ENCODE data around the gene PHKB. TPM values are rescaled to one million over a fixed set of nuclear protein-coding genes. Genes with fewer than 3 reads are reported as not detected.
A peak's percentile ranks its signal among the peaks of the same experiment; 100 is the strongest.
"Not testable (repeated sequence)": the region's sequence is repeated elsewhere in the genome, so short reads cannot be mapped to it uniquely, and the experiment has no call there.

PHKB gene
- total RNA-seq, 2 experiments from 2014 or later: 37.5 to 39.3 TPM

GRCh38 chr16:47539707-47540670 is 78.9 kb downstream of the PHKB start:
- Mint-ChIP-seq H3K9me3 (peaks cover 23% of the 10 kb centered on the region), H3K36me3 (peaks cover 40% of the 10 kb centered on the region)
- not testable (repeated sequence) for H3K27ac Mint-ChIP-seq

DNA sequence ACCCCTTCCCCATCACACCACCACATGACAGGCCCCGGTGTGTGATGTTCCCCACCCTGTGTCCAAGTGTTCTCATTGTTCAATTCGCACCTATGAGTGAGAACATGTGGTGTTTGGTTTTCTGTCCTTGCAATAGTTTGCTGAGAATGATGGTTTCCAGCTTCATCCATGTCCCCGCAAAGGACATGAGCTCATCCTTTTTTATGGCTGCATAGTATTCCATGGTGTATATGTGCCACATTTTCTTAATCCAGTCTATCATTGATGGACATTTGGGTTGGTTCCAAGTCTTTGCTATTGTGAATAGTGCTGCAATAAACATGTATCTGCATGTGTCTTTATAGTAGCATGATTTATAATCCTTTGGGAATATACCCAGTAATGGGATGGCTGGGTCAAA is 80.0 kb downstream of the PHKB start:
- H3K4me1 Mint-ChIP-seq; H3K27ac Mint-ChIP-seq; POLR2A ChIA-PET; H3K27me3 Mint-ChIP-seq; H3K4me3 Mint-ChIP-seq; ATAC-seq (ENCODE audit: low read depth); DNase-seq: not testable (repeated sequence)
- Mint-ChIP-seq H3K36me3 (peaks cover 42% of the 10 kb centered on the region), H3K9me3 (peaks cover 30% of the 10 kb centered on the region)

More at GRCh38 chr16:47539707-47540670, 78.9 kb downstream of the PHKB start:
- DNase-seq; ATAC-seq (ENCODE audit: low read depth); H3K27me3 Mint-ChIP-seq; H3K4me3 Mint-ChIP-seq; POLR2A ChIA-PET; H3K4me1 Mint-ChIP-seq: not testable (repeated sequence)

- ATAC-seq (ENCODE audit: low read depth); DNase-seq; H3K27ac Mint-ChIP-seq; H3K4me1 Mint-ChIP-seq; H3K27me3 Mint-ChIP-seq; H3K4me3 Mint-ChIP-seq; POLR2A ChIA-PET: not testable (repeated sequence)
- Mint-ChIP-seq H3K36me3 (peaks cover 47% of the 10 kb centered on the region), H3K9me3 (peaks cover 37% of the 10 kb centered on the region)
Observed at GRCh38 chr16:47544255-47544654, 83.1 kb downstream of the PHKB start.

GRCh38 chr16:47551185-47551584 is 90.1 kb downstream of the PHKB start:
- H3K4me1 Mint-ChIP-seq; ATAC-seq (ENCODE audit: low read depth); DNase-seq; H3K4me3 Mint-ChIP-seq; H3K27ac Mint-ChIP-seq; H3K27me3 Mint-ChIP-seq; POLR2A ChIA-PET: not testable (repeated sequence)
- Mint-ChIP-seq H3K36me3 (peaks cover 71% of the 10 kb centered on the region), H3K9me3 (peaks cover 35% of the 10 kb centered on the region)

- DNase-seq; H3K4me1 Mint-ChIP-seq; H3K4me3 Mint-ChIP-seq; ATAC-seq (ENCODE audit: low read depth); H3K27ac Mint-ChIP-seq; H3K27me3 Mint-ChIP-seq; POLR2A ChIA-PET: not testable (repeated sequence)
- Mint-ChIP-seq H3K9me3 (peaks cover 35% of the 10 kb centered on the region), H3K36me3 (peaks cover 74% of the 10 kb centered on the region)
Observed at GRCh38 chr16:47551767-47552166, 90.6 kb downstream of the PHKB start.

- H3K36me3 Mint-ChIP-seq: peaks cover 64% of the 10 kb centered on the region
- peaks cover 27% of the 10 kb centered on the region for H3K9me3 Mint-ChIP-seq
- H3K27me3 Mint-ChIP-seq: no peaks in the 10 kb centered on the region
- no peak for DNase-seq
- ATAC-seq (ENCODE audit: low read depth): no peak
- H3K4me3 Mint-ChIP-seq: no peak overlapping the region
- no peaks in the 10 kb centered on the region for H3K4me1 Mint-ChIP-seq
- POLR2A ChIA-PET: no interaction called here
- no peak overlapping the region for H3K27ac Mint-ChIP-seq
Observed at GRCh38 chr16:47553853-47554564, 92.9 kb downstream of the PHKB start.

DNA sequence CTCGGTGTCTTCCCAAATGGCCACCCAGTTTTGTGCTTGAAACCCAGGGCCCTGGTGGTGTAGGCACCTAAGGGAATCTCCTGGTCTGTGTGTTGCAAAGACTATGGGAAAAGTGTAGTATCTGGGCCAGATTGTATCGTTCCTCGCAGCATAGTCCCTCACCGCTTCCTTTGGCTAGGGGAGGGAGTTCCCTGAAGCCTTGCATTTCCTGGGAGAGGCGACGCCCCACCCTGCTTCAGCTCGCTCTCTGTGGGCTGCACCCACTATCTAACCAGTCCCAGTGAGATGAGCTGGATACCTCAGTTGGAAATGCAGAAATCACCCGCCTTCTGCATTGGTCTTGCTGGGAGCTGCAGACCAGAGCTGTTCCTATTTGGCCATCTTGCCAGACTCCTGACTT is 93.5 kb downstream of the PHKB start:
- DNase-seq; H3K27ac Mint-ChIP-seq; H3K4me1 Mint-ChIP-seq; POLR2A ChIA-PET; H3K27me3 Mint-ChIP-seq; ATAC-seq (ENCODE audit: low read depth); H3K4me3 Mint-ChIP-seq: not testable (repeated sequence)
- peaks cover 59% of the 10 kb centered on the region for H3K36me3 Mint-ChIP-seq
- peaks cover 27% of the 10 kb centered on the region for H3K9me3 Mint-ChIP-seq

DNA sequence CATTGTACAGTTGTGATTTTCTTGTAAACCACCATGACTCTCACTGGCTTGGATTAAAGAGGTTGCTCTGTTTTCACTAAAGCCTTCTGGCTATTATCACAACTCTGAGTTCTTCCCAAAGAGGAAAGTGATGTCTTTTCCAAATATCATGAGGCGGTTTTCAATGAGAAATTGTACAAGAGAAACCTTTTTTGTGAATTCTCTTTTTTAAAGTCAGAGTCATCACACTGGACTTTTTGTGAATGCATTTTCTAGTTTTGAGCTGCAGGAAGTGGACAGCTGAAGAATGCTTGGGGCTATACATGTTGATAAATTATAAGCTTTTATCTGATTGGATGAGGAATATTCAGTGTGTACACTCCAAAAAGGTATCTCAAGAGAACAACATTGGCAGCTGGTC is 100.2 kb downstream of the PHKB start:
- peaks cover 7% of the 10 kb centered on the region for H3K9me3 Mint-ChIP-seq
- peaks cover 6% of the 10 kb centered on the region for H3K4me1 Mint-ChIP-seq
- ATAC-seq (ENCODE audit: low read depth): no peak
- H3K27me3 Mint-ChIP-seq: no peaks in the 10 kb centered on the region
- POLR2A ChIA-PET: no interaction called here
- DNase-seq: no peak
- no peak overlapping the region for H3K27ac Mint-ChIP-seq
- H3K4me3 Mint-ChIP-seq: no peak overlapping the region
- peaks cover 30% of the 10 kb centered on the region for H3K36me3 Mint-ChIP-seq

DNA sequence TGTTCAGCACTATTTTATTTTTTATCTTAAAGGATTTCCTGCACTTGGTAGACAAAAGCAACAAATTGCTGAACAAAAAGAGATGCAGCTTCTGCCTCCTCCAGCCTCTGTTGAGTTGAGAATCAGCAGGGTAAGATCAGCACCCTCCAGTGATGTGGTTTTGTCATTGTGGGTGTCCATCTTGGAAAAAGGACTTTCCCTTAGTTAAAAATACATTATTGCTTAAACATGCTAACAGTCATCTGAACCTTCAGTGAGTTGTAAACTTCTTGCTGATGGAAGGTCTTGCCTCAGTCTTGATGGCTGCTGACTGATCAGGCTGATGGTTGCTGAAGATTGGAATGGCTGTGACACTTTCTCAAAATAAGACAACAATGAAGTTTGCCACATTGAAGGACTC is 101.2 kb downstream of the PHKB start:
- Mint-ChIP-seq H3K36me3 (peaks cover 35% of the 10 kb centered on the region), H3K27me3 (no peaks in the 10 kb centered on the region), H3K4me3 (no peak overlapping the region), H3K4me1 (peaks cover 6% of the 10 kb centered on the region), H3K9me3 (peaks cover 10% of the 10 kb centered on the region), H3K27ac (no peak overlapping the region)
- POLR2A ChIA-PET: no interaction called here
- ATAC-seq (ENCODE audit: low read depth) (no peak), DNase-seq (no peak)

- Mint-ChIP-seq H3K27me3 (no peaks in the 10 kb centered on the region), H3K4me3 (no peak overlapping the region), H3K4me1 (peaks cover 20% of the 10 kb centered on the region), H3K36me3 (peaks cover 38% of the 10 kb centered on the region), H3K9me3 (peaks cover 10% of the 10 kb centered on the region), H3K27ac (no peak overlapping the region)
- POLR2A ChIA-PET: no interaction called here
- no peak for DNase-seq
- no peak for ATAC-seq (ENCODE audit: low read depth)
Observed at GRCh38 chr16:47565454-47565853, 104.3 kb downstream of the PHKB start.

- no peak for ATAC-seq (ENCODE audit: low read depth)
- H3K27ac Mint-ChIP-seq: no peak overlapping the region
- peaks cover 20% of the 10 kb centered on the region for H3K4me1 Mint-ChIP-seq
- H3K36me3 Mint-ChIP-seq: peaks cover 37% of the 10 kb centered on the region
- POLR2A ChIA-PET: interaction anchor here (0.9 kb wide), 1 partner anchor 106 kb away, joined by 3 read pairs; the partner anchor contains the start of genes ITFG1 and PHKB
- no peak overlapping the region for H3K4me3 Mint-ChIP-seq
- H3K9me3 Mint-ChIP-seq: peaks cover 10% of the 10 kb centered on the region
- DNase-seq: no peak
- no peaks in the 10 kb centered on the region for H3K27me3 Mint-ChIP-seq
Observed at GRCh38 chr16:47567321-47567720, 106.2 kb downstream of the PHKB start.

- ATAC-seq (ENCODE audit: low read depth): peak; percentile 77
- Mint-ChIP-seq H3K4me1 (peaks cover 22% of the 10 kb centered on the region), H3K36me3 (peaks cover 36% of the 10 kb centered on the region), H3K27ac (peak overlapping the region; percentile 87), H3K9me3 (peaks cover 11% of the 10 kb centered on the region), H3K4me3 (peak overlapping the region; percentile 68), H3K27me3 (no peaks in the 10 kb centered on the region)
- POLR2A ChIA-PET: interaction anchor here (0.9 kb wide), 1 partner anchor 107 kb away, joined by 3 read pairs; the partner anchor contains the start of genes ITFG1 and PHKB
- no peak for DNase-seq
Observed at GRCh38 chr16:47568351-47568750, 107.2 kb downstream of the PHKB start.

GRCh38 chr16:47571049-47571448 is 109.9 kb downstream of the PHKB start:
- Mint-ChIP-seq H3K4me1 (peaks cover 31% of the 10 kb centered on the region), H3K4me3 (no peak overlapping the region), H3K9me3 (peaks cover 6% of the 10 kb centered on the region), H3K27me3 (no peaks in the 10 kb centered on the region), H3K36me3 (peaks cover 22% of the 10 kb centered on the region), H3K27ac (no peak overlapping the region)
- no peak for ATAC-seq (ENCODE audit: low read depth)
- POLR2A ChIA-PET: no interaction called here
- DNase-seq: no peak

Measured in activated naive CD8-positive, alpha-beta T cell treated with anti-CD3 and anti-CD28 coated beads, Interleukin-2, amount 10 ng/mL, durations not matched to agents 7 days and 5 days (primary cell).